Left lung (tissue), 10 donors: ENCODE results near the gene ODAD3. TPM values are rescaled to one million over a fixed set of nuclear protein-coding genes. Genes with fewer than 3 reads are reported as not detected.

Experiments
- ATAC-seq: fragments of 200-7000 bp; cut with Tn5 transposase; one replicate; pipeline ENCODE4 v1.9.1; 2020; ENCODE audit warnings: moderate library complexity
- DNase-seq, 4 donors: peaks; one replicate each; pipeline ENCODE4 v3.0.0-alpha.2; 2013 to 2020
- H3K27ac ChIP-seq, 2 donors: fragments of 200-600 bp; sonication (generic) in 1 of 2; one replicate each; pipeline versions ENCODE4 v1.5.0 to v1.8.0; 2020 to 2021
- H3K27me3 ChIP-seq, 2 donors: fragments of 200-600 bp; sonication (generic) in 1 of 2; one replicate each; pipeline versions ENCODE4 v1.5.0 to v1.8.0; 2020 to 2021
- H3K36me3 ChIP-seq, 2 donors: fragments of 200-600 bp; sonication (generic) in 1 of 2; one replicate each; pipeline versions ENCODE4 v1.5.0 to v1.8.0; 2020 to 2021
- H3K4me1 ChIP-seq, 2 donors: fragments of 200-600 bp; one replicate each; pipeline ENCODE4 v1.8.0; 2021
- H3K4me3 ChIP-seq, 2 donors: fragments of 200-600 bp; sonication (generic) in 1 of 2; one replicate each; pipeline versions ENCODE4 v1.5.0 to v1.8.0; 2020 to 2021; ENCODE audit warnings: mild to moderate bottlenecking in 1 of 2
- H3K9me3 ChIP-seq, 2 donors: fragments of 200-600 bp; sonication (generic) in 1 of 2; one replicate each; pipeline versions ENCODE4 v1.5.0 to v1.8.0; 2020 to 2021
- intact Hi-C, 2 donors: fragments of 100-400 bp; cut with DNase I; formaldehyde crosslinking; loops; one replicate each; pipeline versions ENCODE4 v1.11.2 to v1.14.2; 2022
- polyA plus RNA-seq, 6 donors: library from polyadenylated mRNA; unstranded; fragments of 120-200 nt; gene quantifications; one replicate each; pipeline ENCODE4 v1.2.1, GENCODE V29; 2013; ENCODE audit not compliant: insufficient read length in 6 of 6
- total RNA-seq, 2 donors: library from RNA; stranded (reverse); fragmentation: NEBNext Ultra II Directional; extraction: Animal tissue kit (Norgen Biotek cat#: 25700); gene quantifications; one replicate each; pipeline ENCODE4 v1.2.1, GENCODE V29; 2021
- TF ChIP-seq, protein P1 (sequence below), 2 donors: fragments of 200-600 bp; sonication (generic) in 1 of 2; IDR thresholded peaks; one replicate each; pipeline versions ENCODE4 v1.5.0 to v1.8.0; 2021; ENCODE audit warnings: antibody characterized with exemption in 2 of 2
- donor health status: DM: no; HTN: yes; CAD: no.
- donor health status: DM: no; HTN: no; CAD: no.

ODAD3 gene
- total and polyA plus RNA-seq, 8 donors, result 0.55 to 2.6 (median 1.9) TPM

DNA sequence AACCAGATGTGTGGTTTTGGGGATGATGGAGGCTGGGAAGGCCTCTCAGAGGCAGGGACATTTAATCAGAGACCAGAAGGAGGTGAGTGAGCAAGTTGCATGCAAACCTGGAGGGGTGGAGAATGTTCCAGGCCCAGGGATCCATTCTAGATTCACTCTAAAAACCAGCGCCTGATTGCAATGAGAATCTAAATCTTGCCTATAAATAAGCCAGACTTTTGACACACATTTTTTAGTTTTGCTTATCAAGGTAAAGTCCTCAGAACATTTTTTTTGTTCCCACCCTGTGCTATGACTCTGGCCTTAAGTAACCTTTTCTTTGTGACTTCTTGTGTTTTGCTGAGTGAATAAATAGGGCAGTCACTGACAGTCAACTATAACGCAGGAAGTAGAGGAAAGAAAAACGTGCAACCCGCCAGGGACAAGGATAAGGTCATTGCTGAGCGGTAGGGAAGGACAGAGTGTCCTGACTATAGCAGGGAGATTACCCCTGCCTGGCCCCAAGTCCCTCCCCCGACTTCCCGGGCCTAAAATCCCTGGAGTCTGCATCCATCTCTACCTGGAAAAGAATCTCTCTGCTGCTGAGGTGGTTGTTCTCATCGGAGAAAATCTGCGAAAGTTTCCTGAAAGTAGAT is 30.2 kb downstream of the ODAD3 start:
- intact Hi-C loops, result no loop called here
- no peak overlapping the region for H3K4me3 ChIP-seq
- ATAC-seq (no peak), DNase-seq (peak in 1 of 4 donors; percentile 3)
- no peak overlapping the region for H3K27ac ChIP-seq
- peaks cover 0 to 13% of the 10 kb centered on the region in 2 donors for H3K36me3 ChIP-seq
- H3K27me3 ChIP-seq, result peaks cover 0 to 9% of the 10 kb centered on the region in 2 donors
- peaks cover 0 to 14% of the 10 kb centered on the region in 2 donors for H3K4me1 ChIP-seq
- TF ChIP-seq, protein P1, sequence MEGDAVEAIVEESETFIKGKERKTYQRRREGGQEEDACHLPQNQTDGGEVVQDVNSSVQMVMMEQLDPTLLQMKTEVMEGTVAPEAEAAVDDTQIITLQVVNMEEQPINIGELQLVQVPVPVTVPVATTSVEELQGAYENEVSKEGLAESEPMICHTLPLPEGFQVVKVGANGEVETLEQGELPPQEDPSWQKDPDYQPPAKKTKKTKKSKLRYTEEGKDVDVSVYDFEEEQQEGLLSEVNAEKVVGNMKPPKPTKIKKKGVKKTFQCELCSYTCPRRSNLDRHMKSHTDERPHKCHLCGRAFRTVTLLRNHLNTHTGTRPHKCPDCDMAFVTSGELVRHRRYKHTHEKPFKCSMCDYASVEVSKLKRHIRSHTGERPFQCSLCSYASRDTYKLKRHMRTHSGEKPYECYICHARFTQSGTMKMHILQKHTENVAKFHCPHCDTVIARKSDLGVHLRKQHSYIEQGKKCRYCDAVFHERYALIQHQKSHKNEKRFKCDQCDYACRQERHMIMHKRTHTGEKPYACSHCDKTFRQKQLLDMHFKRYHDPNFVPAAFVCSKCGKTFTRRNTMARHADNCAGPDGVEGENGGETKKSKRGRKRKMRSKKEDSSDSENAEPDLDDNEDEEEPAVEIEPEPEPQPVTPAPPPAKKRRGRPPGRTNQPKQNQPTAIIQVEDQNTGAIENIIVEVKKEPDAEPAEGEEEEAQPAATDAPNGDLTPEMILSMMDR (IDR thresholded peaks at IDR 0.05), result no peak
- H3K9me3 ChIP-seq, result no peaks in the 10 kb centered on the region

DNA sequence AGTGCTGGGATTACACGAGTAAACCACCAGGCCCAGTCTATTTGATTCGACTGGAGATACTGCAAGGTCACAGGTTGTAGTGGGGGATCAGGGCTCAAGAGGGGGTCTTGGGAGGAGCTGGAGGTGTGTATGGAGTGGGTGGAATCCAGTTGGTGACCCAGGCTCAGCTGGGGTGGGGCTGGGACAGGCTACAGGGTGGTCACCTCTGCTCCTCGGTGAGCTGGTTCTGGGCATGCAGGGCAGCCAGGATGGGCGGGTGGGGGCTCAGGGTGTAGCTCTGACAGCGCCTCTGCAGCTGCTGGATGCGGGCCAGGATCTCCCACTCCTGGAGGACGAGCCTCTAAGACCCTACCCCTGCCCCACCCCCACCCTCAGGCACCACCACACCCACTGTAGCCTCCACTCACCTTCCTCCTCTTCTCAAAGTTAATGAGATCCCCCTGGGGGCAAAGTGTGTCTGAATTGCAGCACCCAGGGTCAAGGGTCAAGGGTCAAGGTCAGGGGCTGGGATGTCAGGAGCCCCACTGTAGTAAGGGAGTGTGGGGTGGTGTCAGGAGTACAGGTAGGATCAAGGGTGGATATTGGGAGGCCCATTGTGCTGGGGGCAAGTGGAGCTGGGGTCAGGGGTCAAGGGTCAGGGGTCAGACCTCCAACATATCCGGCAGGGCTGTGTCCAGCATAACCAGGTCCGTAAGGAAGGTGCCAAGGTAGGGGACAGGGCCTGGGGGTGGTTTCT is 32.9 kb downstream of the ODAD3 start:
- no peak overlapping the region for H3K4me3 ChIP-seq
- TF ChIP-seq, protein P1 (IDR thresholded peaks at IDR 0.05), result no peak
- ATAC-seq, result no peak
- intact Hi-C loops, result no loop called here
- H3K27me3 ChIP-seq, result peaks cover 0 to 9% of the 10 kb centered on the region in 2 donors
- peak in 1 of 4 donors; percentile 34 for DNase-seq
- H3K27ac ChIP-seq, result no peak overlapping the region
- peaks cover 0 to 10% of the 10 kb centered on the region in 2 donors for H3K4me1 ChIP-seq
- peaks cover 0 to 19% of the 10 kb centered on the region in 2 donors for H3K36me3 ChIP-seq
- no peaks in the 10 kb centered on the region for H3K9me3 ChIP-seq

DNA sequence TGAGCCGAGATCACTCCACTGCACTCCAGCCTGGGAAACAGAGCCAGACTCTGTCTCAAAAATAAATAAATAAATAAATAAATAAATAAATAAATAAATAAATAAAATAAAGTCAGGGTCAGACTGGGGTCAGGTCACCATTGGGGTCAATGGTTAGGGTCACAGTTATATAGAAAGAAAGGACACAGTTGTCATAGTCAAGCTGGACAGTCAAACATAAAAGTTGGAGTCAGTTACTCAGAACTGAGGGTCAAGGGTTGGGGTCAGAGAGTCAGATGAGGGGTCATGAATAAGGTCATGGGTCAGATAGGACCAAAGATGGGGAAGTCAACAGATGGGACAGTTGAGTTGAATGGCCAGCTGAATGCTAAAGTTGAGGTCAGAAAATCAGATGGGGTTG is 34.1 kb downstream of the ODAD3 start:
- intact Hi-C loops, result no loop called here
- Histone ChIP-seq H3K36me3 (peaks cover 0 to 19% of the 10 kb centered on the region in 2 donors), H3K27ac (no peak overlapping the region), H3K4me3 (no peak overlapping the region), H3K27me3 (peaks cover 0 to under 1% of the 10 kb centered on the region in 2 donors), H3K4me1 (no peaks in the 10 kb centered on the region), H3K9me3 (no peaks in the 10 kb centered on the region)
- TF ChIP-seq, protein P1 (IDR thresholded peaks at IDR 0.05), result no peak
- ATAC-seq (no peak), DNase-seq (no peak)

DNA sequence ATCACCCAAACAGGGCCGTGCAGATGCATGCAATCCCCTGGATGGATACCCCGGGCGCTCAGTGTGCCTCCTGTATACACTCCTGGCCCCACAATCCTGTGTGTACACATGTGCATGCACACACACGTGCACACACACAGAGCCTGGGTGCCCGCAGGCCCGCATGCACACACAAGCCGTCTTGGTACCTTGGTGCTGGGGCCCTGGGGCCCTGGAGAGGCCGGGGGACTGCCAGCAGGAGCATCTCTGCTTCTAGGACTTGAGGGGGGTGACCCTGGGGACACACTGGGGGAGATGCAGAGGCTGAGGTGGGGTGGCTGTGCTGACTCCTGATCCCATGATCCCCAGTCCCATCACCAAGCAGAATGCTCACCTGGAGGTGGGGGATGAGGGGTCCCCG is 35.3 kb downstream of the ODAD3 start:
- no peak for DNase-seq
- Histone ChIP-seq H3K4me1 (no peaks in the 10 kb centered on the region), H3K36me3 (peaks cover 0 to 19% of the 10 kb centered on the region in 2 donors), H3K9me3 (no peaks in the 10 kb centered on the region), H3K27ac (no peak overlapping the region), H3K4me3 (no peak overlapping the region), H3K27me3 (no peaks in the 10 kb centered on the region)
- ATAC-seq, result no peak
- TF ChIP-seq, protein P1 (IDR thresholded peaks at IDR 0.05), result no peak
- intact Hi-C loops, result no loop called here

DNA sequence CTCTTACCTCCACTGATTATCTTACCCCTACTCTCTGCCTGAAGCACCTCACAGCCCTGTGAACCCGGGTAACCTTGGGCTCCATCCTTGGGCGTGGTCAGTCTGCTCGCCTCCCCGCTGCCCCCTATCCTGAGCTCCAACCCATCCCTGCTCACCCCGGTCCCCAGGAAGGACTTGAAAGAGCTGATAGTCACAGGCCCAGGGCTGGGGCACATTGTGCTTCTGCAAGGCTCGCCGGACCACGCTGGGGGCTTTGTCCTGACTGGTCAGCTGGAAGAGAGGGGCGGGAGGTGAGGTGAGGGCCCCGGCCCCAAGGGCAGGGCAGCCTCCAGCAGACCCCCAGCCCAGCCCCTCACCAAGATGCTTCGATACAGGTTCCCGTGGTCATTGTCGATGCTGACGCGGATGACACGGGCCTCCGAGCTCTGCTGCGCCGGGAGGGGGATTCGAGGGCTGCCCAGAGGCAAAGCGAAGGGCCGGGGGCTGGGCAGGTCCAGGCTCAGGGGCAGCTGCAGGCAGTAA is 37.8 kb downstream of the ODAD3 start:
- intact Hi-C loops, result no loop called here
- H3K27me3 ChIP-seq, result no peaks in the 10 kb centered on the region
- no peak for ATAC-seq
- DNase-seq, result no peak
- no peak overlapping the region for H3K27ac ChIP-seq
- H3K4me1 ChIP-seq, result no peaks in the 10 kb centered on the region
- H3K36me3 ChIP-seq, result peaks cover 0 to 12% of the 10 kb centered on the region in 2 donors
- TF ChIP-seq, protein P1 (IDR thresholded peaks at IDR 0.05), result no peak
- no peak overlapping the region for H3K4me3 ChIP-seq
- H3K9me3 ChIP-seq, result no peaks in the 10 kb centered on the region
